ENCODE measurements around the gene LDB2.
"Not testable (repeated sequence)": the region's sequence is repeated elsewhere in the genome, so short reads cannot be mapped to it uniquely, and the experiment has no call there.

LDB2 gene

GRCh38 chr4:16636912-16637630 is 261.4 kb downstream of the LDB2 start:
- no peak for DNase-seq (ENCODE audit: low read depth, low spot score)

GRCh38 chr4:16636304-16636703 is 262.1 kb downstream of the LDB2 start:
- no peak for DNase-seq (ENCODE audit: low read depth, low spot score)
- no peak overlapping the region for H3K4me3 ChIP-seq (ENCODE audit: low read length)

More at GRCh38 chr4:16636912-16637630, 261.4 kb downstream of the LDB2 start:
- H3K4me3 ChIP-seq (ENCODE audit: low read length): no peak overlapping the region

- H3K4me3 ChIP-seq (ENCODE audit: low read length); DNase-seq (ENCODE audit: low read depth, low spot score): not testable (repeated sequence)
Measured at GRCh38 chr4:16629274-16629673, 269.2 kb downstream of the LDB2 start.

GRCh38 chr4:16628835-16629234 is 269.6 kb downstream of the LDB2 start:
- DNase-seq (ENCODE audit: low read depth, low spot score); H3K4me3 ChIP-seq (ENCODE audit: low read length): not testable (repeated sequence)

GRCh38 chr4:16627999-16628398 is 270.4 kb downstream of the LDB2 start:
- DNase-seq (ENCODE audit: low read depth, low spot score): no peak
- no peak overlapping the region for H3K4me3 ChIP-seq (ENCODE audit: low read length)

- H3K4me3 ChIP-seq (ENCODE audit: low read length): no peak overlapping the region
- no peak for DNase-seq (ENCODE audit: low read depth, low spot score)
Measured at GRCh38 chr4:16626945-16627344, 271.5 kb downstream of the LDB2 start.

GRCh38 chr4:16622826-16623225 is 275.6 kb downstream of the LDB2 start:
- H3K4me3 ChIP-seq (ENCODE audit: low read length): no peak overlapping the region
- no peak for DNase-seq (ENCODE audit: low read depth, low spot score)

- no peak for DNase-seq (ENCODE audit: low read depth, low spot score)
- H3K4me3 ChIP-seq (ENCODE audit: low read length): no peak overlapping the region
Measured at GRCh38 chr4:16617435-16617834, 281.0 kb downstream of the LDB2 start.

- DNase-seq (ENCODE audit: low read depth, low spot score): no peak
- no peak overlapping the region for H3K4me3 ChIP-seq (ENCODE audit: low read length)
Measured at GRCh38 chr4:16617011-16617410, 281.4 kb downstream of the LDB2 start.

- no peak overlapping the region for H3K4me3 ChIP-seq (ENCODE audit: low read length)
- no peak for DNase-seq (ENCODE audit: low read depth, low spot score)
Measured at GRCh38 chr4:16609170-16609758, 289.2 kb downstream of the LDB2 start.

GRCh38 chr4:16608611-16609125 is 289.8 kb downstream of the LDB2 start:
- no peak for DNase-seq (ENCODE audit: low read depth, low spot score)

GRCh38 chr4:16608123-16608522 is 290.3 kb downstream of the LDB2 start:
- DNase-seq (ENCODE audit: low read depth, low spot score): no peak
- H3K4me3 ChIP-seq (ENCODE audit: low read length): no peak overlapping the region

More at GRCh38 chr4:16608611-16609125, 289.8 kb downstream of the LDB2 start:
- H3K4me3 ChIP-seq (ENCODE audit: low read length): no peak overlapping the region

GRCh38 chr4:16607241-16608066 is 291.0 kb downstream of the LDB2 start:
- H3K4me3 ChIP-seq (ENCODE audit: low read length): no peak overlapping the region
- DNase-seq (ENCODE audit: low read depth, low spot score): no peak

- no peak overlapping the region for H3K4me3 ChIP-seq (ENCODE audit: low read length)
Measured at GRCh38 chr4:16606691-16607090, 291.8 kb downstream of the LDB2 start.

GRCh38 chr4:16603178-16603577 is 295.3 kb downstream of the LDB2 start:
- no peak for DNase-seq (ENCODE audit: low read depth, low spot score)
- no peak overlapping the region for H3K4me3 ChIP-seq (ENCODE audit: low read length)

More at GRCh38 chr4:16606691-16607090, 291.8 kb downstream of the LDB2 start:
- DNase-seq (ENCODE audit: low read depth, low spot score): no peak

- DNase-seq (ENCODE audit: low read depth, low spot score): no peak
- no peak overlapping the region for H3K4me3 ChIP-seq (ENCODE audit: low read length)
Measured at GRCh38 chr4:16598597-16599206, 299.7 kb downstream of the LDB2 start.

- no peak overlapping the region for H3K4me3 ChIP-seq (ENCODE audit: low read length)
- no peak for DNase-seq (ENCODE audit: low read depth, low spot score)
Measured at GRCh38 chr4:16597845-16598596, 300.4 kb downstream of the LDB2 start.

- no peak overlapping the region for H3K4me3 ChIP-seq (ENCODE audit: low read length)
- no peak for DNase-seq (ENCODE audit: low read depth, low spot score)
Measured at GRCh38 chr4:16597443-16597842, 301.0 kb downstream of the LDB2 start.

- DNase-seq (ENCODE audit: low read depth, low spot score): no peak
Measured at GRCh38 chr4:16596267-16596666, 302.2 kb downstream of the LDB2 start.

More at GRCh38 chr4:16596267-16596666, 302.2 kb downstream of the LDB2 start:
- H3K4me3 ChIP-seq (ENCODE audit: low read length): no peak overlapping the region

All from Jurkat, Clone E6-1 (cell line).